ENCODE data around the gene ACTR1B. TPM values are rescaled to one million over a fixed set of nuclear protein-coding genes. Genes with fewer than 3 reads are reported as not detected.
"Not testable (repeated sequence)": the region's sequence is repeated elsewhere in the genome, so short reads cannot be mapped to it uniquely, and the experiment has no call there.

The ACTR1B gene
- total and polyA plus RNA-seq, 8 donors = 47.5 to 92.1 (median 56.7) TPM

DNA sequence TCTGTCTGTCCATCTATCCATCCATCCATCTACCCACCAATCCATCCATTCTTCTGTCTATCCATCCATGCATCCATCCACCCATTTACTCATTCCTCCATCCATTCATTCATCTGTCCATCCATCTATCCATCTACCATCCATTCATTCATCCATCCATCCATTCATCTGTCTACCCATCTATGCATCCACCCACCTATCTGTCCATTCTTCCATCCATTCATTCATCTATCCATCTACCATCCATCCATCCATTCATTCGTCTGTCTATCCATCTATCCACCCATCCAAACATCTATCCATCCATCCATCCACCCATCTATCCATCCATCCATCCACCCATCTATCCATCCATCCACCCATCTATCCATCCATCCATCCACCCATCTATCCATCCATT, 43.4 kb downstream of the ACTR1B start:
- DNase-seq; H3K27ac ChIP-seq; H3K36me3 ChIP-seq; H3K27me3 ChIP-seq; intact Hi-C loops (cut with DNase I; ENCODE audit: low total_unique reads); H3K4me3 ChIP-seq; H3K9me3 ChIP-seq; H3K4me1 ChIP-seq: not testable (repeated sequence)
- WGBS, 5 donors = 83 to 95% (median 92%) methylated on average over 1 of the region's 1 CpG; no CpG with 5 or more reads in 1 of the 5 donors

DNA sequence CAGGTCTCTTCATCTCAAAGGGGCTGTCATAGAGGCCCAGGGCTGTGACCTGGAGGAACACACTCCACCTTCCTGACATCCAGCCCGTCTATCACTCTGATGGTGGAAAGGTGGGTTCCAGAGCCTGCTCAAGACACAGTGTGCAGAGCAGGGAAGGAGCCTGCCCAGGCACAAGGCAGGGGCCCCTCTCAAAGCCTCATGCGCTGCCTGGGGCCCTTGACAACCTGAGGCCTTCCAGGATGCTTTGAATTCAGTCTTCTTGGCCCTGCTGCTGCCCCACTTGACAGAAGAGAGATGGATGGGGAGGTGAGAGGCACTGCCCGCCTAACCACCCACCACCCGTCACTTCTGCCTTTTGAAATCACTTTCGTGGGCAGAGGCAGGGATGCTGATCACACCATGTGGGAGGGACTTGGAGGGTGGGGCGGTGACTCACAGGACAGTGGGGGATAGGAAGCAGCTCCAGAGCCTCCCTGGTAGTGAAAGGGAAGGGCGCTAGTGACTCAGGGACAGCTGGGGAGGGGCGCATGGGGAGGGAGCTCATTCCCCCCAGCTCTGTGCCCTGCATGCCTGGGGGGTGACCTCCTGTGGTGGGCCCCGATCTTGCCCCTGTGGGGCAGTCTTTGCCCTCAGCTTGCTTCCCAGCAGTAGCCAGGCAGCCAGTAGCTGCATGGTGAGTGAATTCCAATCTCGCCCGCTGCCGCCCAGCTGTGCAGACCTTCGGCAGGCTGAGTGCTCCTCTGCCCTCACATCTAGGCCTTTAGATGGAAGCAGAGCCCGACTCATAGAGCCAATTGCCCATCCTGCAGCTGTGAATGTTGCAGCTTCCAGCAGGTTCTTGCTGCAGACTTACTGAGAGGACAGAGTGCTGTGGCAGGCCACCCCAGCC, 44.7 kb downstream of the ACTR1B start:
- H3K36me3 ChIP-seq; H3K27me3 ChIP-seq; H3K4me3 ChIP-seq; DNase-seq; H3K27ac ChIP-seq; intact Hi-C loops (cut with DNase I; ENCODE audit: low total_unique reads); H3K4me1 ChIP-seq; H3K9me3 ChIP-seq: not testable (repeated sequence)
- 33 to 80% (median 76%) methylated on average over 1 to 7 of the region's 14 CpGs; no CpG with 5 or more reads in 1 of the 5 donors for WGBS, 5 donors

DNA sequence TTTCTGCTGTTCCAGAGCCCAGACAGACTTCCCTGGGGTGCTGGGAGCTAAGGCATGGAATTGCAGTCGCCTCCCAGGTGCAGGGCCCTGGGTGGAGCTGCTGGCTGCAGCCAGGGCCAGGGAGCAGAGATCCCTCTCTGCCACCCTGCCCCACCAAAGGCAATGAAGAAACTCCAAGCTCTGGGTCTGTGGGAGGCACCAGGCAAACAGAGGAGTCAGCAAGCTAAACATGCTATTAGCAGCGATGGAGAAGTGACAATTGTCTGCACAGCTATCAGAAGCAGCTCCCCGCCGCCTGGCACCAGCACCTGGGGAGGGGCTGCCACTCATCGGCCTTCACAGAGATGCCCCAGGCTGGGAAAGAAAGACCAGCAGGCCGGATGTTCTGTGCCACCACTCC, 45.9 kb downstream of the ACTR1B start:
- intact Hi-C loops (cut with DNase I; ENCODE audit: low total_unique reads) = no loop called here
- 77 to 85% (median 80%) methylated on average over 6 of the region's 6 CpGs; no CpG with 5 or more reads in 2 of the 5 donors for WGBS, 5 donors
- TF ChIP-seq, protein P1, sequence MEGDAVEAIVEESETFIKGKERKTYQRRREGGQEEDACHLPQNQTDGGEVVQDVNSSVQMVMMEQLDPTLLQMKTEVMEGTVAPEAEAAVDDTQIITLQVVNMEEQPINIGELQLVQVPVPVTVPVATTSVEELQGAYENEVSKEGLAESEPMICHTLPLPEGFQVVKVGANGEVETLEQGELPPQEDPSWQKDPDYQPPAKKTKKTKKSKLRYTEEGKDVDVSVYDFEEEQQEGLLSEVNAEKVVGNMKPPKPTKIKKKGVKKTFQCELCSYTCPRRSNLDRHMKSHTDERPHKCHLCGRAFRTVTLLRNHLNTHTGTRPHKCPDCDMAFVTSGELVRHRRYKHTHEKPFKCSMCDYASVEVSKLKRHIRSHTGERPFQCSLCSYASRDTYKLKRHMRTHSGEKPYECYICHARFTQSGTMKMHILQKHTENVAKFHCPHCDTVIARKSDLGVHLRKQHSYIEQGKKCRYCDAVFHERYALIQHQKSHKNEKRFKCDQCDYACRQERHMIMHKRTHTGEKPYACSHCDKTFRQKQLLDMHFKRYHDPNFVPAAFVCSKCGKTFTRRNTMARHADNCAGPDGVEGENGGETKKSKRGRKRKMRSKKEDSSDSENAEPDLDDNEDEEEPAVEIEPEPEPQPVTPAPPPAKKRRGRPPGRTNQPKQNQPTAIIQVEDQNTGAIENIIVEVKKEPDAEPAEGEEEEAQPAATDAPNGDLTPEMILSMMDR (IDR thresholded peaks at IDR 0.05) = no peak
- H3K27ac ChIP-seq = no peak overlapping the region
- H3K36me3 ChIP-seq = no peaks in the 10 kb centered on the region
- DNase-seq = no peak
- H3K4me1 ChIP-seq = no peaks in the 10 kb centered on the region
- H3K9me3 ChIP-seq = no peaks in the 10 kb centered on the region
- H3K27me3 ChIP-seq = no peaks in the 10 kb centered on the region
- H3K4me3 ChIP-seq = no peak overlapping the region

DNA sequence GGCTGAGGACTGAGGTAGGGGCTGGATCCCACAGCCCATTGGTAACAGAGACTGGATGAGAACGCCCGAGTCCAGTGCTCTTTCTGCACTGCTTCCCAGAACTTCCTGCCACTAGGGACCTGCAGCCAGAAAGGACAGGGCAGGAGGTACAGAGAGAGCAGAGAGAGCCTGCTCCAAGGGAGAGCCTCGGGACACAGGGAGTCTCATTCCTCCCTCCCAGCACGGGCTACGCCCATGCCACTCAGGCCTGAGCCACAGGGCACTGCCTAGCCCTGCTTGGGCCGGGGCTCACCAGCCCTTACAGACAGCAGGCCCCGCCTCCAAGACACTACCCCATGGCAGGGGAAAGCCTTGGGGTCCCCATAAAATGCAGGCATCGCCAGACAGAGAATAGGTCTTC, 48.1 kb downstream of the ACTR1B start:
- H3K36me3 ChIP-seq; H3K27me3 ChIP-seq; intact Hi-C loops (cut with DNase I; ENCODE audit: low total_unique reads); H3K4me1 ChIP-seq; DNase-seq; H3K27ac ChIP-seq; H3K9me3 ChIP-seq; H3K4me3 ChIP-seq: not testable (repeated sequence)
- WGBS, 5 donors = 100% methylated on average over 1 of the region's 8 CpGs; no CpG with 5 or more reads in 4 of the 5 donors

DNA sequence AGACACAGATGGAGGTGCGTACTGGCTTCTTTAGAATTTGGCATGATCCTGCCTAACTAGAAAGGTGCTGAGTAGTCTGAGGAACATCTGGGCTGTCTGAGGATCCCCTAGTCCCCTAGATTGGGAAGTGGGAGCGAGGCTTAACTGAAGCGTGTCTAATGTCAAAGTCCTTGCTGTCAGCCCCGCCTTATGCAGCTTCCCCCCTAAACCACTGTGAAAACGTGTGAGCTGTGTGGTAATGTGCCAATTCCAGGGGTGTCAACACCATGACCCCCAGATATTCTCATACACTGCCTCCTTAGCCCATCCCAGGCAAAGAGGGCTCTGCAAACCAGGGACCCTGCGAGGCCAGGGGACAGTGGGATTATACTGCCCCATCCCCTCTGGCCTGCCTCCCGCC, 51.9 kb downstream of the ACTR1B start:
- DNase-seq; H3K4me3 ChIP-seq; intact Hi-C loops (cut with DNase I; ENCODE audit: low total_unique reads); H3K27me3 ChIP-seq; H3K36me3 ChIP-seq; H3K4me1 ChIP-seq; H3K9me3 ChIP-seq; H3K27ac ChIP-seq: not testable (repeated sequence)
- 40 to 68% methylated on average over 1 to 2 of the region's 7 CpGs; no CpG with 5 or more reads in 3 of the 5 donors for WGBS, 5 donors

DNA sequence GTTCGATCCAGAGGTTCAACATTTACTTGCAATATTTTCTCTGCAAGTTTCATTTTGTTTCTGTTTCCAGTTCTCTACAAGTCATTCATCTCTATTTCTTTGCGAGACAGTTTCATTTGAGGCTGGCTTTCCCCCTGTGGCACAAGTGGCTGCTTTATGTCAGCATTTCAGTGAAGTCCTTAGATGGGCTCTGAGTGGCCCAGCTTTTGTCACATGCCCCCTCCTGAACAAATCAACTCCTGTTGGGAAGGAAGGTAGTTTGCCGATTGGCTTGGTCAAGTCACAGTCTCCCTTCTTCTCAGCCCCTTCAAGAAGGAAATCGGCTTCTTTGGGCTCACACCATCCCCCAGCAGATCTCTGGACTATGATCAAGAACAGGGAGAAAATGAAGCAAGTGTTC, 55.1 kb downstream of the ACTR1B start:
- DNase-seq; H3K4me1 ChIP-seq; H3K4me3 ChIP-seq; intact Hi-C loops (cut with DNase I; ENCODE audit: low total_unique reads); H3K9me3 ChIP-seq; H3K36me3 ChIP-seq; H3K27me3 ChIP-seq; H3K27ac ChIP-seq: not testable (repeated sequence)
- 86 to 94% (median 89%) methylated on average over 3 to 4 of the region's 4 CpGs for WGBS, 5 donors

Small RNAs within 50 kb of the gene (small RNA-seq; reads per million reads assigned to genes)
- gene RNU4-8P = 0 to 0.20 (median 0) reads per million in 4 donors

Other genes with a start within 250 kb of the ACTR1B start
- 100 to 1,000 TPM in 2 of 5 donors, 10 to 100 TPM in 3; 32.2 to 188 (median 91.4) TPM for gene ANKRD36B, start 74.2 kb downstream of the ACTR1B start, total RNA-seq
- 1 to 10 TPM; 8.7 to 8.9 (median 8.9) TPM for gene ANKRD36B, start 74.2 kb downstream of the ACTR1B start, polyA plus RNA-seq
- 100 to 1,000 TPM; 370 to 935 (median 470) TPM for gene COX5B, start 18.0 kb downstream of the ACTR1B start, total RNA-seq
- 100 to 1,000 TPM; 543 to 718 (median 600) TPM for gene COX5B, start 18.0 kb downstream of the ACTR1B start, polyA plus RNA-seq
- gene C2orf92, start 5.7 kb upstream of the ACTR1B start, total RNA-seq = 10 to 100 TPM in 2 of 5 donors, 1 to 10 TPM in 1, not detected in 2; 2.3 to 35.3 (median 15.2) TPM
- 1 to 10 TPM; 3.1 to 7.8 (median 4.2) TPM for gene C2orf92, start 5.7 kb upstream of the ACTR1B start, polyA plus RNA-seq
- gene ZAP70, start 49.5 kb upstream of the ACTR1B start, total RNA-seq = 10 to 100 TPM in 3 of 5 donors, 1 to 10 TPM in 2; 3.3 to 78.2 (median 19.2) TPM
- 1 to 10 TPM; 1.1 to 2.8 (median 2.1) TPM for gene ZAP70, start 49.5 kb upstream of the ACTR1B start, polyA plus RNA-seq